HCT116 (cell line): Measurements from ENCODE around the gene NSUN4.

Experiments
- CTCF ChIP-seq, 3 experiments: fragments of 200-600 bp in 1 of 3; sonication (generic) in 1 of 3; IDR thresholded peaks in 2 of 3; conservative IDR thresholded peaks in 1 of 3; 2 replicates each; pipeline ENCODE4 v1.5.1; 2012 to 2017; ENCODE audit warnings: low read depth in 2 of 3, low read length in 2 of 3, antibody characterized with exemption in 1 of 3, borderline replicate concordance in 1 of 3, control low read depth in 1 of 3, mild to moderate bottlenecking in 1 of 3, mixed read lengths in 1 of 3, mixed run types in 1 of 3, moderate library complexity in 1 of 3; ENCODE audit not compliant: insufficient read depth in 1 of 3
- EZH2 ChIP-seq: fragments of 200-600 bp; sonication (generic); IDR thresholded peaks from 2 replicates; pipeline ENCODE4 v1.6.1; 2017; ENCODE audit warnings: antibody characterized with exemption, mixed run types
- MAX ChIP-seq: IDR thresholded peaks from 2 replicates; pipeline ENCODE4 v1.6.1; 2012
- ZBTB33 ChIP-seq: IDR thresholded peaks from 2 replicates; pipeline ENCODE4 v1.6.1; 2011; ENCODE audit warnings: mild to moderate bottlenecking, low read length, moderate library complexity; ENCODE audit not compliant: insufficient replicate concordance; ENCODE audit errors: extremely low read depth

- TF ChIP-seq ZBTB33 (no peak), CTCF (IDR thresholded peaks at IDR 0.05 in 2 of 3, conservative IDR thresholded peaks at IDR 0.05 in 1 of 3; ENCODE audit: borderline replicate concordance in 1 of 3, insufficient read depth in 1 of 3, low read depth in 2 of 3, low read length in 2 of 3) (no peak), EZH2 (no peak), MAX (no peak)
Measured at GRCh38 chr1:46408356-46409062, 67.9 kb downstream of the NSUN4 start.
